Measurements from ENCODE around the gene SSBP2. TPM values are rescaled to one million over a fixed set of nuclear protein-coding genes. Genes with fewer than 3 reads are reported as not detected.

Gene SSBP2
- total and polyA plus RNA-seq, 2 donors from 2014 or later, result 17.0 to 57.1 TPM

- TF ChIP-seq, protein P1, sequence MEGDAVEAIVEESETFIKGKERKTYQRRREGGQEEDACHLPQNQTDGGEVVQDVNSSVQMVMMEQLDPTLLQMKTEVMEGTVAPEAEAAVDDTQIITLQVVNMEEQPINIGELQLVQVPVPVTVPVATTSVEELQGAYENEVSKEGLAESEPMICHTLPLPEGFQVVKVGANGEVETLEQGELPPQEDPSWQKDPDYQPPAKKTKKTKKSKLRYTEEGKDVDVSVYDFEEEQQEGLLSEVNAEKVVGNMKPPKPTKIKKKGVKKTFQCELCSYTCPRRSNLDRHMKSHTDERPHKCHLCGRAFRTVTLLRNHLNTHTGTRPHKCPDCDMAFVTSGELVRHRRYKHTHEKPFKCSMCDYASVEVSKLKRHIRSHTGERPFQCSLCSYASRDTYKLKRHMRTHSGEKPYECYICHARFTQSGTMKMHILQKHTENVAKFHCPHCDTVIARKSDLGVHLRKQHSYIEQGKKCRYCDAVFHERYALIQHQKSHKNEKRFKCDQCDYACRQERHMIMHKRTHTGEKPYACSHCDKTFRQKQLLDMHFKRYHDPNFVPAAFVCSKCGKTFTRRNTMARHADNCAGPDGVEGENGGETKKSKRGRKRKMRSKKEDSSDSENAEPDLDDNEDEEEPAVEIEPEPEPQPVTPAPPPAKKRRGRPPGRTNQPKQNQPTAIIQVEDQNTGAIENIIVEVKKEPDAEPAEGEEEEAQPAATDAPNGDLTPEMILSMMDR (IDR thresholded peaks at IDR 0.05; ENCODE audit: borderline replicate concordance, extremely low read depth, insufficient read depth), result no peak
- no peak for DNase-seq
- intact Hi-C loops (cut with DNase I), result loop anchor here (10.0 kb wide), 1 partner anchor 242 kb away; no protein-coding TSS in a partner anchor
Observed at GRCh38 chr5:81747030-81747429, 3.9 kb downstream of the SSBP2 start.

GRCh38 chr5:81740758-81741157 is 10.1 kb downstream of the SSBP2 start:
- intact Hi-C loops (cut with DNase I), result loop anchor here (10.0 kb wide), 1 partner anchor 236 kb away; no protein-coding TSS in a partner anchor
- no peak for DNase-seq
- Histone ChIP-seq H3K27ac (ENCODE audit: low read depth in 2 of 2, low read length in 2 of 2) (no peak overlapping the region), H3K9me3 (ENCODE audit: control insufficient read depth in 2 of 3, insufficient read depth in 1 of 3, low read length in 3 of 3) (no peaks in the 10 kb centered on the region), H3K36me3 (ENCODE audit: control insufficient read depth in 2 of 3, insufficient read depth in 3 of 3, low read length in 3 of 3) (no peaks in the 10 kb centered on the region), H3K27me3 (ENCODE audit: control insufficient read depth, insufficient read depth, low read length) (no peaks in the 10 kb centered on the region), H3K4me1 (ENCODE audit: control insufficient read depth in 2 of 3, insufficient read depth in 2 of 3, low read depth in 1 of 3, low read length in 3 of 3) (no peaks in the 10 kb centered on the region), H3K9ac (ENCODE audit: low read length in 3 of 3) (no peak overlapping the region), H3K4me3 (ENCODE audit: low read length in 3 of 3) (no peak overlapping the region)
- FAIRE-seq, result no peak
- TF ChIP-seq, protein P1 (IDR thresholded peaks at IDR 0.05; ENCODE audit: borderline replicate concordance, extremely low read depth, insufficient read depth), result no peak

More at GRCh38 chr5:81747030-81747429, 3.9 kb downstream of the SSBP2 start:
- no peak overlapping the region for H3K9ac ChIP-seq (ENCODE audit: low read length in 3 of 3)
- H3K27ac ChIP-seq (ENCODE audit: low read depth in 2 of 2, low read length in 2 of 2), result no peak overlapping the region
- H3K27me3 ChIP-seq (ENCODE audit: control insufficient read depth, insufficient read depth, low read length), result no peaks in the 10 kb centered on the region
- H3K4me3 ChIP-seq (ENCODE audit: low read length in 3 of 3), result no peak overlapping the region
- H3K4me1 ChIP-seq (ENCODE audit: control insufficient read depth in 2 of 3, insufficient read depth in 2 of 3, low read depth in 1 of 3, low read length in 3 of 3), result peaks cover 0 to 4% (median 0%) of the 10 kb centered on the region in 3 donors
- FAIRE-seq, result no peak
- no peaks in the 10 kb centered on the region for H3K36me3 ChIP-seq (ENCODE audit: control insufficient read depth in 2 of 3, insufficient read depth in 3 of 3, low read length in 3 of 3)
- H3K9me3 ChIP-seq (ENCODE audit: control insufficient read depth in 2 of 3, insufficient read depth in 1 of 3, low read length in 3 of 3), result no peaks in the 10 kb centered on the region

GRCh38 chr5:81739291-81739690 is 11.6 kb downstream of the SSBP2 start:
- H3K4me3 ChIP-seq (ENCODE audit: low read length in 3 of 3), result no peak overlapping the region
- H3K36me3 ChIP-seq (ENCODE audit: control insufficient read depth in 2 of 3, insufficient read depth in 3 of 3, low read length in 3 of 3), result no peaks in the 10 kb centered on the region
- H3K27ac ChIP-seq (ENCODE audit: low read depth in 2 of 2, low read length in 2 of 2), result no peak overlapping the region
- DNase-seq, result no peak
- intact Hi-C loops (cut with DNase I), result no loop called here
- FAIRE-seq, result no peak
- H3K9ac ChIP-seq (ENCODE audit: low read length in 3 of 3), result no peak overlapping the region
- no peaks in the 10 kb centered on the region for H3K9me3 ChIP-seq (ENCODE audit: control insufficient read depth in 2 of 3, insufficient read depth in 1 of 3, low read length in 3 of 3)
- TF ChIP-seq, protein P1 (IDR thresholded peaks at IDR 0.05; ENCODE audit: borderline replicate concordance, extremely low read depth, insufficient read depth), result no peak
- H3K4me1 ChIP-seq (ENCODE audit: control insufficient read depth in 2 of 3, insufficient read depth in 2 of 3, low read depth in 1 of 3, low read length in 3 of 3), result no peaks in the 10 kb centered on the region
- H3K27me3 ChIP-seq (ENCODE audit: control insufficient read depth, insufficient read depth, low read length), result no peaks in the 10 kb centered on the region

DNA sequence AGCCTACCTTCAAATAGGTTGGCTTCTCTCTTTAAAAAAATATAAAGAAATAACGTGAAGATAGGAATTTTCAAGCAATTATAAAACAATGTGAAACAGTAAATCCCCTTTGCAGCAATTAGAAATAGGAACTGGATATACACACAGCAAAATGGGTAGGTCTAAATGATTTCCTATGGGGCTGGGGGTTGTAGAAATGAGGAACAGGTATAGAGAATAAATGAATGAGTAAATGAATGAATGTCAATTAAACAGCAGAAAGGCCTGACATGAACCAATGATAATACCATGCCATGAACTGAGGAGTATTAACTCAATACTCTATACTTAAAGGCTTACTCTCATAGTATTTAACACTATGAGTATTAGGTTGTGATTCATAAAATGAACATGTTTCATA is 21.6 kb downstream of the SSBP2 start:
- Histone ChIP-seq H3K4me3 (ENCODE audit: low read length in 3 of 3) (no peak overlapping the region), H3K4me1 (ENCODE audit: control insufficient read depth in 2 of 3, insufficient read depth in 2 of 3, low read depth in 1 of 3, low read length in 3 of 3) (no peaks in the 10 kb centered on the region), H3K27ac (ENCODE audit: low read depth in 2 of 2, low read length in 2 of 2) (no peak overlapping the region), H3K27me3 (ENCODE audit: control insufficient read depth, insufficient read depth, low read length) (no peaks in the 10 kb centered on the region), H3K9me3 (ENCODE audit: control insufficient read depth in 2 of 3, insufficient read depth in 1 of 3, low read length in 3 of 3) (no peaks in the 10 kb centered on the region), H3K36me3 (ENCODE audit: control insufficient read depth in 2 of 3, insufficient read depth in 3 of 3, low read length in 3 of 3) (no peaks in the 10 kb centered on the region), H3K9ac (ENCODE audit: low read length in 3 of 3) (no peak overlapping the region)
- intact Hi-C loops (cut with DNase I), result no loop called here
- TF ChIP-seq, protein P1 (IDR thresholded peaks at IDR 0.05; ENCODE audit: borderline replicate concordance, extremely low read depth, insufficient read depth), result no peak
- DNase-seq, result no peak
- FAIRE-seq, result no peak
